Loucy (cell line): ENCODE measurements around the gene FOXO3.

Source experiments
- EZH2phosphoT487 ChIP-seq: fragments of 200-600 bp; IDR thresholded peaks from 2 replicates; pipeline ENCODE4 v1.6.1; 2018; ENCODE audit warnings: antibody characterized with exemption, mild to moderate bottlenecking, moderate library complexity, borderline replicate concordance
- TF ChIP-seq, protein P1 (sequence below): fragments of 200-600 bp; sonication (generic); conservative IDR thresholded peaks from 2 replicates; pipeline ENCODE4 v1.5.1; 2014; ENCODE audit warnings: mild to moderate bottlenecking, antibody characterized with exemption, low read length

DNA sequence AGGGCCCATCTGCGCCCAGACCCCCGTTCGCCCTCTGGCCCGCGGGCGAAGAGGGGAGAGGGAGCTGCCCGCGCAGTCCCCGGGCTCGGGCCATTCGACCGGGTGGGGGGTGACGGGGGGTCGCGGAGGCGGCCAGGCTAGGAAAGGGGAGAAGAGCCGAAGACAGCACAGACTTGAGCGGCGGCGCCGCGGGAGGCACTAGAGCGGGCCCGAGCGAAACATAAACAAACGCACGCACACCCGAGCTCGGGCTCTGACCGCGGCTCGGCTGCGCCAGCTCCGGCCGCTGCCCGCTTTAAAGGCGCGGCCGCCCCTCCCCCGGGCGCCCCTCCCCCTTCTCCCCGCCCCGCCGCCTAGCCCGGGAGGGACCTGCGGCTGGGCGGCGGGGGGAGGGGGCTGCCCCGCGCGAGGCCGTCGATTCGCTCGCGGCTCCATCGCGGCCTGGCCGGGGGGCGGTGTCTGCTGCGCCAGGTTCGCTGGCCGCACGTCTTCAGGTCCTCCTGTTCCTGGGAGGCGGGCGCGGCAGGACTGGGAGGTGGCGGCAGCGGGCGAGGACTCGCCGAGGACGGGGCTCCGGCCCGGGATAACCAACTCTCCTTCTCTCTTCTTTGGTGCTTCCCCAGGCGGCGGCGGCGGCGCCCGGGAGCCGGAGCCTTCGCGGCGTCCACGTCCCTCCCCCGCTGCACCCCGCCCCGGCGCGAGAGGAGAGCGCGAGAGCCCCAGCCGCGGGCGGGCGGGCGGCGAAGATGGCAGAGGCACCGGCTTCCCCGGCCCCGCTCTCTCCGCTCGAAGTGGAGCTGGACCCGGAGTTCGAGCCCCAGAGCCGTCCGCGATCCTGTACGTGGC is at the start of gene FOXO3:
- TF ChIP-seq, protein P1, sequence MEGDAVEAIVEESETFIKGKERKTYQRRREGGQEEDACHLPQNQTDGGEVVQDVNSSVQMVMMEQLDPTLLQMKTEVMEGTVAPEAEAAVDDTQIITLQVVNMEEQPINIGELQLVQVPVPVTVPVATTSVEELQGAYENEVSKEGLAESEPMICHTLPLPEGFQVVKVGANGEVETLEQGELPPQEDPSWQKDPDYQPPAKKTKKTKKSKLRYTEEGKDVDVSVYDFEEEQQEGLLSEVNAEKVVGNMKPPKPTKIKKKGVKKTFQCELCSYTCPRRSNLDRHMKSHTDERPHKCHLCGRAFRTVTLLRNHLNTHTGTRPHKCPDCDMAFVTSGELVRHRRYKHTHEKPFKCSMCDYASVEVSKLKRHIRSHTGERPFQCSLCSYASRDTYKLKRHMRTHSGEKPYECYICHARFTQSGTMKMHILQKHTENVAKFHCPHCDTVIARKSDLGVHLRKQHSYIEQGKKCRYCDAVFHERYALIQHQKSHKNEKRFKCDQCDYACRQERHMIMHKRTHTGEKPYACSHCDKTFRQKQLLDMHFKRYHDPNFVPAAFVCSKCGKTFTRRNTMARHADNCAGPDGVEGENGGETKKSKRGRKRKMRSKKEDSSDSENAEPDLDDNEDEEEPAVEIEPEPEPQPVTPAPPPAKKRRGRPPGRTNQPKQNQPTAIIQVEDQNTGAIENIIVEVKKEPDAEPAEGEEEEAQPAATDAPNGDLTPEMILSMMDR: no peak
- TF ChIP-seq EZH2phosphoT487: no peak
